Sigmoid colon (tissue), 7 donors: ENCODE results near the gene CALU. TPM values are rescaled to one million over a fixed set of nuclear protein-coding genes. Genes with fewer than 3 reads are reported as not detected.

Experiments
- DNase-seq: peaks from one replicate; pipeline ENCODE4 v3.0.0-alpha.2; 2019
- H3K27ac ChIP-seq, 4 donors: fragments of 200-600 bp; sonication (generic); one replicate each; pipeline ENCODE4 v1.5.1; 2016 to 2019; ENCODE audit warnings: mild to moderate bottlenecking in 1 of 4
- H3K27me3 ChIP-seq, 3 donors: fragments of 200-600 bp; sonication (generic); one replicate each; pipeline ENCODE4 v1.5.1; 2019; ENCODE audit warnings: mild to moderate bottlenecking in 1 of 3
- H3K36me3 ChIP-seq, 4 donors: fragments of 200-600 bp; sonication (generic); one replicate each; pipeline ENCODE4 v1.5.1; 2016 to 2019
- H3K4me1 ChIP-seq, 4 donors: fragments of 200-600 bp; sonication (generic); one replicate each; pipeline ENCODE4 v1.5.1; 2017 to 2019
- H3K4me3 ChIP-seq, 4 donors: fragments of 200-600 bp; sonication (generic); one replicate each; pipeline ENCODE4 v1.5.1; 2017 to 2019; ENCODE audit warnings: mild to moderate bottlenecking in 2 of 4, moderate library complexity in 1 of 4
- H3K9me3 ChIP-seq, 4 donors: fragments of 200-600 bp in 3 of 4; sonication (generic) in 3 of 4; one replicate each; pipeline versions ENCODE4 v1.5.1 to v1.6.1; 2013 to 2019
- EP300 ChIP-seq, 4 donors: sonication (generic); formaldehyde crosslinking; IDR thresholded peaks; one replicate each; pipeline ENCODE4 v1.6.1; 2017; ENCODE audit warnings: antibody characterized with exemption in 4 of 4
- POLR2A ChIP-seq, 2 donors: fragments of 450-650 bp; IDR thresholded peaks; one replicate each; pipeline ENCODE4 v1.6.1; 2016; ENCODE audit warnings: antibody characterized with exemption in 2 of 2, mild to moderate bottlenecking in 2 of 2, moderate library complexity in 2 of 2
- POLR2AphosphoS5 ChIP-seq, 4 donors: sonication (generic); formaldehyde crosslinking; IDR thresholded peaks; one replicate each; pipeline ENCODE4 v1.6.1; 2017; ENCODE audit warnings: antibody characterized with exemption in 4 of 4
- WGBS, 2 donors: extraction: QIAGEN DNeasy Blood & Tissue Kit; methylation state at CpG; one replicate each; pipeline ENCODE4 v1.1.7; 2013; 5-methylcytosine and 5-hydroxymethylcytosine counted together
- intact Hi-C: fragments of 100-400 bp; cut with DNase I; formaldehyde crosslinking; loops from one replicate; pipeline ENCODE4 v1.15.1; 2023
- polyA plus RNA-seq, 3 donors: library from polyadenylated mRNA; stranded (reverse); fragments of 200-250 nt; gene quantifications; one replicate each; pipeline ENCODE4 v1.2.3, GENCODE V29; 2013
- total RNA-seq, 4 donors: library from RNA; depleted of rRNA; stranded (reverse); fragments of >200 nt; gene quantifications; one replicate each; pipeline ENCODE4 v1.1.0, GENCODE V29; 2016
- TF ChIP-seq, protein P1 (sequence below), 4 experiments: fragments of 450-650 bp in 3 of 4; fragments of 200-600 bp in 1 of 4; IDR thresholded peaks; one replicate each; pipeline ENCODE4 v1.5.1; 2016 to 2019; ENCODE audit warnings: antibody characterized with exemption in 4 of 4, mild to moderate bottlenecking in 3 of 4, moderate library complexity in 2 of 4
- donor health status: healthy with polysubstance abuse.
- donor health status: Bipolar disorder and iron deficiency.
- donor health status: healthy.

Gene CALU
- total and polyA plus RNA-seq, 7 donors: 14.4 to 250 (median 153) TPM

DNA sequence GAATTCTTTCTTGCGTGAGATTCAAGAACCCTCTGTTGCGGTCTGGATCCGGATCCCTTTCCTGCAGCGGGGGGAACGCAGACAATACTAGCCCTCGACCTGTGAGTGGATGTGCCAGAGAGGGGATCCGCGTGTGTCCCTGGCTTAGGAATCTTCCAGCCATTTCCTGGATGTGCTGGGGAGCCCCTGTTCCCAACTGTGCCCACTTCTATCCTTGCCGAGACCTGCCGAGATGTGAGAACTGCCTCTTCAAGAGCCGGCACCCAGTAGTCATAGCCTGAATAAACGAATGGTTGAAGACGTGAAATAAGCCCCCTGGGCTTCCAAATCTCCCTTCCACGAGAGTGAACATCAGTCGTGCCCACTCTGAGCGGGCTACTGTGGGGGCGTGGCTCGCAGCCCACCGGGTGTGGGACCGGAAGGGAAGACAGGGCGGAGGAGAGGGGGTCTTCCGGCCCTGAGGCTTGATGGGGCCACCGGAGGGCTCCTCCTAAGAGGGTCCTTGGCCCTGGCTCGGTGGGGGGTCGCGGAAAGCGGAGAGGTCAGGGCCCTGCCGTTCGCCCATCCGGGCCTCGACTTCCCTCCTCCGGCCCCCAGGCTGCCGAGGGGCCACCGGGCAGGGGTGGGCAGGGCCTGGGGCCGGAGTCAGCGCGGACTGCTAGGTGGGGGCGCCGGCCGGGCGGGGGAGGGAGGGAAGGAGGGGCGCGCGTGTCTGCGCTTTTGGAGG, 51.3 kb downstream of the CALU start:
- H3K27me3 ChIP-seq: no peaks in the 10 kb centered on the region
- intact Hi-C loops: loop anchor here (2.0 to 5.0 kb wide), 4 partner anchors 33 to 72 kb away; partner anchors contain the start of genes ATP6V1F, CALU and FLNC
- H3K9me3 ChIP-seq: no peaks in the 10 kb centered on the region
- TF ChIP-seq, protein P1, sequence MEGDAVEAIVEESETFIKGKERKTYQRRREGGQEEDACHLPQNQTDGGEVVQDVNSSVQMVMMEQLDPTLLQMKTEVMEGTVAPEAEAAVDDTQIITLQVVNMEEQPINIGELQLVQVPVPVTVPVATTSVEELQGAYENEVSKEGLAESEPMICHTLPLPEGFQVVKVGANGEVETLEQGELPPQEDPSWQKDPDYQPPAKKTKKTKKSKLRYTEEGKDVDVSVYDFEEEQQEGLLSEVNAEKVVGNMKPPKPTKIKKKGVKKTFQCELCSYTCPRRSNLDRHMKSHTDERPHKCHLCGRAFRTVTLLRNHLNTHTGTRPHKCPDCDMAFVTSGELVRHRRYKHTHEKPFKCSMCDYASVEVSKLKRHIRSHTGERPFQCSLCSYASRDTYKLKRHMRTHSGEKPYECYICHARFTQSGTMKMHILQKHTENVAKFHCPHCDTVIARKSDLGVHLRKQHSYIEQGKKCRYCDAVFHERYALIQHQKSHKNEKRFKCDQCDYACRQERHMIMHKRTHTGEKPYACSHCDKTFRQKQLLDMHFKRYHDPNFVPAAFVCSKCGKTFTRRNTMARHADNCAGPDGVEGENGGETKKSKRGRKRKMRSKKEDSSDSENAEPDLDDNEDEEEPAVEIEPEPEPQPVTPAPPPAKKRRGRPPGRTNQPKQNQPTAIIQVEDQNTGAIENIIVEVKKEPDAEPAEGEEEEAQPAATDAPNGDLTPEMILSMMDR (IDR thresholded peaks at IDR 0.05): no peak
- TF ChIP-seq EP300 (IDR thresholded peaks at IDR 0.05) (no peak), POLR2A (IDR thresholded peaks at IDR 0.05) (no peak), POLR2AphosphoS5 (IDR thresholded peaks at IDR 0.05) (no peak)
- peaks cover 0 to 41% (median 25%) of the 10 kb centered on the region in 4 donors for H3K4me1 ChIP-seq
- no peak for DNase-seq
- peaks cover 0 to 6% (median 0%) of the 10 kb centered on the region in 4 donors for H3K36me3 ChIP-seq
- peak overlapping the region; percentile 68 to 88 (median 80) for H3K4me3 ChIP-seq
- peak overlapping the region; percentile 78 to 90 (median 84) for H3K27ac ChIP-seq
- 14 to 23% methylated on average over 45 of the region's 45 CpGs for WGBS, 2 donors

DNA sequence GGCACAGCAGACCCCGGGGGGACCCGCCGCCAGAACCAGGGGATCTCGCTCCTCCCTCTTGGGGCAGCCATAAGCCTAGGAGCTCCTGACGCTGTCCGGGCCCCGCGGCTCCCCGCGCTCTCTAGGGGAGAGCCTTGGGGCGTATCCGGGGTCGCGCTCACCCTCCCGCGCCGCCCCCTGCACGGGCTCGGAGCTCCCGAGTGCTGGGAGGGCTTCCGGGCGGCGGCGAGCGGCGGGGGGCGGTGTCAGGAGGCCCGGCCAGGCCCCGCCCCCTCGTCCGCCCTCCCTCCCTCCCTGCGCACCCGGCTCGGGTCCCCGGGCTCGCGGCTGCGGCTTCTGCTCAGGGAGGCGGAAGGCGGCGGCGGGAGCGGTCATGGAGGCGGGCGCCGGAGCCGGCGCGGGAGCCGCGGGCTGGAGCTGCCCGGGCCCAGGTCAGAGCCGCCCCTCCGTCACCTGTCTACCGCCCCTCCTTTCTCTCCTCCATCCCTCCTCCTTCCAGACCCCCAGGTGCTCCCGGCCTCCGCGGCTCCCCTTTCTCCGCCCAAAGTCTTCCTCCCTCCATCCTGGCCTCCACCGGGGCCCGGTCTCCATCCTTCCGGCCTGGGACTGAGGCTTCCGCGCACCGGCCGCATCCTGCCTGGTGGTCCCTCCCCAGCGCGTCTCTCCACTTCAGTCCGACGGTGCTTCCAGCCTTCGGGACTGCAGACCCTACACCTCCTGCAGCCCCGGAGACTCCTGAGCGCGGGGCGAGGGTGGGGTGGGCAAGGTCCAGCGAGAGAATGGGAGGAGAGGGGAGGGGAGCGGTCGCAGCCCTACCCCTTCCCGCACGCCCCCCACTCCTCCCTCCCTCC, 52.2 kb downstream of the CALU start, which contains the start of gene CCDC136:
CCDC136 (plus strand) TSS at position 848 of the 851 bp plus-strand sequence. CDS start 444 bp downstream, outside the sequence.
- H3K9me3 ChIP-seq: no peaks in the 10 kb centered on the region
- peak within 1 kb of the TSS; percentile 68 to 88 (median 80) for H3K4me3 ChIP-seq
- H3K27me3 ChIP-seq: no peaks in the 10 kb centered on the region
- intact Hi-C loops: loop anchor here (2.0 to 5.0 kb wide), 4 partner anchors 34 to 71 kb away; partner anchors contain the start of genes ATP6V1F, CALU and FLNC
- H3K27ac ChIP-seq: peak within 1 kb of the TSS; percentile 78 to 90 (median 84)
- DNase-seq: peak; percentile 89
- 0 to 1% methylated on average over 80 of the region's 80 CpGs for WGBS, 2 donors
- no peak for TF ChIP-seq EP300 (IDR thresholded peaks at IDR 0.05)
- TF ChIP-seq, protein P1 (IDR thresholded peaks at IDR 0.05): no peak
- peak in 1 of 2 donors; percentile 21 for TF ChIP-seq POLR2A (IDR thresholded peaks at IDR 0.05)
- TF ChIP-seq POLR2AphosphoS5 (IDR thresholded peaks at IDR 0.05): peak; percentile 63 to 84 (median 76)
- H3K4me1 ChIP-seq: peaks cover 0 to 41% (median 25%) of the 10 kb centered on the region in 4 donors
- peaks cover 0 to 6% (median 0%) of the 10 kb centered on the region in 4 donors for H3K36me3 ChIP-seq

DNA sequence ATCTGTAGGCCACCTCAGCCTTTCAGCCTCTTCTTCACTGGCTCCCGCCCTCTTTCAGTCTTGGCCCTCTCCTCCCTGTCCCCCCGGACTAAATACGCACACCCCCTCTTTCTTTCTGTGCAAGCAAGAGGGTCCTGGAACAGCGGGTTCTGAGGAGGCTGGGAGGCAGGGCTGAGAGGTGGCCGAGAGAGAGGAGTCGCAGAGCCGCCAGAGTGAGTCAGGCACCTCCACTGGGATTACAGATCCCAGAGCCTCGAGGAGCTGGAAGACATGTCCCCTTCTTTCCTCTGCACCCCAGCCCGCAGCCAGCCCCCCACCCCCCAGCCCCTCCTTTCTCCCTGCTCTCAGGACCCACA, 52.8 kb downstream of the CALU start:
- H3K4me1 ChIP-seq: peaks cover 0 to 41% (median 25%) of the 10 kb centered on the region in 4 donors
- peaks cover 0 to 6% (median 0%) of the 10 kb centered on the region in 4 donors for H3K36me3 ChIP-seq
- no peaks in the 10 kb centered on the region for H3K9me3 ChIP-seq
- DNase-seq: no peak
- peak overlapping the region; percentile 78 to 90 (median 84) for H3K27ac ChIP-seq
- H3K27me3 ChIP-seq: no peaks in the 10 kb centered on the region
- TF ChIP-seq EP300 (IDR thresholded peaks at IDR 0.05): no peak
- no peak for TF ChIP-seq POLR2A (IDR thresholded peaks at IDR 0.05)
- TF ChIP-seq POLR2AphosphoS5 (IDR thresholded peaks at IDR 0.05): no peak
- TF ChIP-seq, protein P1 (IDR thresholded peaks at IDR 0.05): no peak
- peak overlapping the region; percentile 68 to 88 (median 80) for H3K4me3 ChIP-seq
- 15 to 48% methylated on average over 9 of the region's 9 CpGs for WGBS, 2 donors
- intact Hi-C loops: loop anchor here (2.0 to 5.0 kb wide), 4 partner anchors 35 to 70 kb away; partner anchors contain the start of genes ATP6V1F, CALU and FLNC

DNA sequence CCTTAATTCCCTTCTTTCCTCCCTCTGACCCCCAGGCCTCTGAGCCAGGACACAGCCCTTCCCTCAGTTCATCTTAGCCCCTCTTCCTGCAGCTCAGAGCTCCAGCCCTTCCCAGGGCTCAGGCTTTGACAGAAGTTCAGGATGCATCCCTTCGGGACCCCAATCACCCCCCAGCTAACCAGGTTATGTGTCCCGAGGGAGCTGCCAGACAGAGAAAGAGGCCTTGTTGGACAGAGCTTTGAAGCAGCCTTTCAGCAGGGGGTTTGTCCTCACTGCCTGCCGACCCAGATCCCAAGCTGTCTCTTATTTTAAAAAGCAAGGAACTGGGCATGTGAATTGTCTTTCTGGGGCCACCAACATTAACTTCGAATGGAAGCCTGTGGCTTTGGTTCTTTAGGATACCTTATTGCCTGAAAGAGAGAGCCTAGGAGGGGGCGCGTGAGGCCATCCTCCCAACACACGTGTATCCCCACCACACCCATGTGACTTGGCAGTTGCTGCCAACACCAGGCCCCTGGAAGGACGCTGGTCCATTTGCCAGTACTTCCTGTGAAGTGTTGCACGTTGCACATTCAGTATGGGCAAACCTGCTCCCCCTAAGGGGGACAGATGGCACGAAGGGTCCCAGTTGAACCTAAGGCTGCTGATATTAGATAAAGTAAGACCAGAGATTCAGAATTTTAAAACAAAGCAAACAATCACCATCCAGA, 53.5 kb downstream of the CALU start:
- Histone ChIP-seq H3K27me3 (no peaks in the 10 kb centered on the region), H3K4me1 (peaks cover 0 to 41% (median 25%) of the 10 kb centered on the region in 4 donors), H3K9me3 (no peaks in the 10 kb centered on the region), H3K27ac (peak overlapping the region in 3 of 4 donors; percentile 83 to 90 (median 86)), H3K4me3 (peak overlapping the region in 3 of 4 donors; percentile 80 to 88 (median 81)), H3K36me3 (peaks cover 0 to 6% (median 0%) of the 10 kb centered on the region in 4 donors)
- 41 to 57% methylated on average over 10 of the region's 10 CpGs for WGBS, 2 donors
- TF ChIP-seq POLR2AphosphoS5 (IDR thresholded peaks at IDR 0.05) (peak in 2 of 4 donors; percentile 11 to 45), EP300 (IDR thresholded peaks at IDR 0.05) (peak in 1 of 4 donors; percentile 56)
- TF ChIP-seq, protein P1 (IDR thresholded peaks at IDR 0.05): no peak
- intact Hi-C loops: loop anchor here (5.0 kb wide), 3 partner anchors 35 to 70 kb away; partner anchors contain the start of genes ATP6V1F and CALU
- DNase-seq: peak; percentile 78
